H54 (cell line): Measurements from ENCODE around the gene COPS7A.
A peak's percentile ranks its signal among the peaks of the same experiment; 100 is the strongest.

Source experiments
- DNase-seq: peaks from one replicate; pipeline ENCODE4 v3.0.0; 2011; ENCODE audit warnings: low spot score, mixed read lengths; ENCODE audit not compliant: insufficient read length
- FAIRE-seq: peaks from 3 replicates; lab custom pipeline; 2011; peaks lifted over from hg19 to GRCh38; lab: Jason Lieb, UNC
- POLR2A ChIP-seq: IDR thresholded peaks from 2 replicates; pipeline ENCODE4 v1.6.1; 2011; ENCODE audit warnings: low read depth, mild to moderate bottlenecking, low read length

Gene COPS7A

GRCh38 chr12:6766651-6767349 is 43.0 kb downstream of the COPS7A start:
- no peak for DNase-seq
- no peak for FAIRE-seq
- 0 out of 2 replicates have a peak, but pooled peaks have one; percentile 15 for TF ChIP-seq POLR2A

GRCh38 chr12:6767353-6768319 is 43.8 kb downstream of the COPS7A start:
- no peak for TF ChIP-seq POLR2A
- FAIRE-seq, result no peak
- DNase-seq, result no peak

- no peak for TF ChIP-seq POLR2A
- FAIRE-seq, result no peak
- DNase-seq, result no peak
Observed at GRCh38 chr12:6768437-6768914, 44.6 kb downstream of the COPS7A start.

GRCh38 chr12:6768990-6769389 is 45.1 kb downstream of the COPS7A start:
- no peak for FAIRE-seq
- no peak for TF ChIP-seq POLR2A
- DNase-seq, result no peak

GRCh38 chr12:6769666-6770065 is 45.8 kb downstream of the COPS7A start:
- no peak for TF ChIP-seq POLR2A
- no peak for FAIRE-seq
- no peak for DNase-seq

GRCh38 chr12:6770094-6770493 is 46.2 kb downstream of the COPS7A start:
- no peak for TF ChIP-seq POLR2A
- DNase-seq (no peak), FAIRE-seq (no peak)

- no peak for TF ChIP-seq POLR2A
- no peak for FAIRE-seq
- no peak for DNase-seq
Observed at GRCh38 chr12:6770600-6770999, 46.8 kb downstream of the COPS7A start.

GRCh38 chr12:6771091-6771495 is 47.2 kb downstream of the COPS7A start:
- DNase-seq (no peak), FAIRE-seq (no peak)
- no peak for TF ChIP-seq POLR2A

GRCh38 chr12:6771509-6772330 is 47.9 kb downstream of the COPS7A start:
- DNase-seq (no peak), FAIRE-seq (no peak)
- TF ChIP-seq POLR2A, result no peak

- FAIRE-seq (no peak), DNase-seq (no peak)
- TF ChIP-seq POLR2A, result no peak
Observed at GRCh38 chr12:6772331-6772695, 48.5 kb downstream of the COPS7A start, which contains the start of gene LAG3. Gene LAG3 (plus strand): TSS chr12:6772520. CDS start chr12:6772853, 333 bp downstream.

GRCh38 chr12:6772726-6773589 is 49.1 kb downstream of the COPS7A start:
- FAIRE-seq (no peak), DNase-seq (no peak)

GRCh38 chr12:6773590-6774351 is 49.9 kb downstream of the COPS7A start:
- no peak for DNase-seq
- no peak for TF ChIP-seq POLR2A
- no peak for FAIRE-seq

More at GRCh38 chr12:6772726-6773589, 49.1 kb downstream of the COPS7A start:
- TF ChIP-seq POLR2A, result no peak
